ENCODE results near the gene MISP3. TPM values are rescaled to one million over a fixed set of nuclear protein-coding genes. Genes with fewer than 3 reads are reported as not detected.

MISP3 gene
- polyA plus RNA-seq, 2 of the 4 experiments (the other 2 are of a cell fraction): 1.9 to 2.3 TPM

- Histone ChIP-seq H3K4me2 (no peak overlapping the region), H3K4me3 (no peak overlapping the region), H3K4me1 (peaks cover 20% of the 10 kb centered on the region), H3K9me3 (no peaks in the 10 kb centered on the region), H3K27ac (no peak overlapping the region)
- ChIA-PET CTCF (interaction anchor here (1.7 to 8.8 kb wide), 3 partner anchors 9 to 182 kb away, joined by 3 to 93 read pairs (median 8); partner anchors contain the start of gene MISP3), POLR2A (no interaction called here)
- ATAC-seq (no peak), FAIRE-seq (no peak), DNase-seq (ENCODE audit: low read depth in 1 of 2, low spot score in 1 of 2) (no peak)
- no peak for TF ChIP-seq CHD4 (IDR thresholded peaks at IDR 0.05; ENCODE audit: borderline replicate concordance)
- WGBS (ENCODE audit: missing lambda C conversion rate): 81% methylated on average over 5 of the region's 5 CpGs
Measured at GRCh38 chr19:14062558-14062855, 10.1 kb upstream of the MISP3 start.

DNA sequence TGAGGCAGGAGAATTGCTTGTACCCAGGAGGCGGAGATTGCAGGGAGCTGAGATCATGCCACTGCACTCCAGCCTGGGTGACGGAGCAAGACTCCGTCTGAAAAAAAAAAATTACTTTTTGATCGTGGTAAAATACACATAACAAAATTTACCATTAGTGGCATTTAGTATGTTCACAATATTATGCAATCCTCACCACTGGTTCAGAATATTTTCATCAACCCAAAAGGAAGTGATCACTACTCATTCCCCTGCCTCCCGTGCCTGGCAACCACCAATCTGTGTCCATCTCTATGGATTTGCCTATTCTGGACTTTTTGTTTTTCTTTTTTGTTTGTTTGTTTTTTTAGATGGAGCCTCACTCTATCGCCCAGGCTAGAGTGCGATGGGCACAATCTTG lies 9.5 kb upstream of the MISP3 start:
- FAIRE-seq: no peak
- POLR2A ChIA-PET: no interaction called here
- no peaks in the 10 kb centered on the region for H3K9me3 ChIP-seq

GRCh38 chr19:14066134-14066533 lies 6.5 kb upstream of the MISP3 start:
- H3K9me3 ChIP-seq: no peaks in the 10 kb centered on the region
- TF ChIP-seq EP300 (IDR thresholded peaks at IDR 0.05): no peak
- no peak for TF ChIP-seq SMC3 (IDR thresholded peaks at IDR 0.05)
- TF ChIP-seq CHD2 (IDR thresholded peaks at IDR 0.05; ENCODE audit: low read length, partially characterized antibody): no peak
- TF ChIP-seq FOXS1 (CRISPR knock-in tag; IDR thresholded peaks at IDR 0.05): no peak
- no peak for TF ChIP-seq CEBPB (IDR thresholded peaks at IDR 0.05)
- no peak for TF ChIP-seq ZNF302 (CRISPR knock-in tag; IDR thresholded peaks at IDR 0.05)
- TF ChIP-seq REST (IDR thresholded peaks at IDR 0.05): no peak
- no peak for TF ChIP-seq POLR2A (IDR thresholded peaks at IDR 0.05; ENCODE audit: low read length)
- no peak for TF ChIP-seq GATA3 (IDR thresholded peaks at IDR 0.05; ENCODE audit: borderline replicate concordance)
- no peak for TF ChIP-seq BHLHE40 (IDR thresholded peaks at IDR 0.05; ENCODE audit: low read depth, low read length)
- no peak for TF ChIP-seq MAFK (IDR thresholded peaks at IDR 0.05; ENCODE audit: partially characterized antibody)
- WGBS (ENCODE audit: missing lambda C conversion rate): 49% methylated on average over 2 of the region's 2 CpGs
- ChIA-PET POLR2A (no interaction called here), CTCF (no interaction called here)
- DNase-seq (ENCODE audit: low read depth in 1 of 2, low spot score in 1 of 2) (no peak), FAIRE-seq (no peak), ATAC-seq (no peak)
- no peak overlapping the region for H3K27ac ChIP-seq
- no peak overlapping the region for H3K4me2 ChIP-seq
- H3K4me1 ChIP-seq: peaks cover 9% of the 10 kb centered on the region; the same call in 1 of the 3 replicates
- H3K4me3 ChIP-seq: no peak overlapping the region

More for the DNA sequence above, 9.5 kb upstream of the MISP3 start:
- no peak overlapping the region for H3K4me3 ChIP-seq
- TF ChIP-seq ZFP36 (IDR thresholded peaks at IDR 0.05; ENCODE audit: borderline replicate concordance, partially characterized antibody) (no peak), CBX8 (IDR thresholded peaks at IDR 0.05) (no peak), MAX (IDR thresholded peaks at IDR 0.05) (no peak), RAD21 (conservative IDR thresholded peaks at IDR 0.05 in 1 of 2, IDR thresholded peaks at IDR 0.05 in 1 of 2) (no peak)
- TF ChIP-seq, protein P1, sequence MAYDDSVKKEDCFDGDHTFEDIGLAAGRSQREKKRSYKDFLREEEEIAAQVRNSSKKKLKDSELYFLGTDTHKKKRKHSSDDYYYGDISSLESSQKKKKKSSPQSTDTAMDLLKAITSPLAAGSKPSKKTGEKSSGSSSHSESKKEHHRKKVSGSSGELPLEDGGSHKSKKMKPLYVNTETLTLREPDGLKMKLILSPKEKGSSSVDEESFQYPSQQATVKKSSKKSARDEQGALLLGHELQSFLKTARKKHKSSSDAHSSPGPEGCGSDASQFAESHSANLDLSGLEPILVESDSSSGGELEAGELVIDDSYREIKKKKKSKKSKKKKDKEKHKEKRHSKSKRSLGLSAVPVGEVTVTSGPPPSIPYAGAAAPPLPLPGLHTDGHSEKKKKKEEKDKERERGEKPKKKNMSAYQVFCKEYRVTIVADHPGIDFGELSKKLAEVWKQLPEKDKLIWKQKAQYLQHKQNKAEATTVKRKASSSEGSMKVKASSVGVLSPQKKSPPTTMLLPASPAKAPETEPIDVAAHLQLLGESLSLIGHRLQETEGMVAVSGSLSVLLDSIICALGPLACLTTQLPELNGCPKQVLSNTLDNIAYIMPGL (CRISPR knock-in tag; IDR thresholded peaks at IDR 0.05; ENCODE audit: borderline replicate concordance): no peak
- TF ChIP-seq, protein P2, sequence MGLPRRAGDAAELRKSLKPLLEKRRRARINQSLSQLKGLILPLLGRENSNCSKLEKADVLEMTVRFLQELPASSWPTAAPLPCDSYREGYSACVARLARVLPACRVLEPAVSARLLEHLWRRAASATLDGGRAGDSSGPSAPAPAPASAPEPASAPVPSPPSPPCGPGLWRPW (IDR thresholded peaks at IDR 0.05): no peak
- H3K4me2 ChIP-seq: no peak overlapping the region
- no peak for ATAC-seq
- peaks cover 18% of the 10 kb centered on the region for H3K4me1 ChIP-seq
- 58% methylated on average over 7 of the region's 7 CpGs for WGBS (ENCODE audit: missing lambda C conversion rate)
- DNase-seq (ENCODE audit: low read depth in 1 of 2, low spot score in 1 of 2): no peak
- no peak overlapping the region for H3K27ac ChIP-seq
- CTCF ChIA-PET: interaction anchor here (1.1 to 8.8 kb wide), 3 partner anchors 8 to 183 kb away, joined by 3 to 93 read pairs (median 3); partner anchors contain the start of gene MISP3
